HK-2 (cell line): ENCODE data around the gene WNT5B.

Experiments
- DNase-seq: peaks from one replicate; pipeline ENCODE4 v3.0.0-alpha.2; 2018; ENCODE audit not compliant: unreplicated experiment

Gene WNT5B

GRCh38 chr12:1651946-1652345 is 22.9 kb downstream of the WNT5B start:
- DNase-seq, result no peak

- DNase-seq, result no peak
Measured at GRCh38 chr12:1655225-1655788, 26.3 kb downstream of the WNT5B start.

- DNase-seq, result no peak
Measured at GRCh38 chr12:1656902-1657301, 27.9 kb downstream of the WNT5B start.

GRCh38 chr12:1657688-1658087 is 28.7 kb downstream of the WNT5B start:
- DNase-seq, result no peak

GRCh38 chr12:1660304-1661187 is 31.5 kb downstream of the WNT5B start:
- no peak for DNase-seq

GRCh38 chr12:1661553-1662335 is 32.7 kb downstream of the WNT5B start:
- peak; percentile 92 for DNase-seq

- no peak for DNase-seq
Measured at GRCh38 chr12:1662761-1663439, 33.9 kb downstream of the WNT5B start.

- DNase-seq, result no peak
Measured at GRCh38 chr12:1663440-1664132, 34.6 kb downstream of the WNT5B start.

GRCh38 chr12:1665366-1665765 is 36.3 kb downstream of the WNT5B start:
- no peak for DNase-seq

GRCh38 chr12:1666215-1666614 is 37.2 kb downstream of the WNT5B start:
- DNase-seq, result no peak

- DNase-seq, result no peak
Measured at GRCh38 chr12:1666685-1667162, 37.7 kb downstream of the WNT5B start.

GRCh38 chr12:1668833-1669543 is 40.0 kb downstream of the WNT5B start:
- DNase-seq, result no peak

GRCh38 chr12:1670358-1671268 is 41.6 kb downstream of the WNT5B start:
- no peak for DNase-seq

GRCh38 chr12:1676043-1676442 is 47.0 kb downstream of the WNT5B start:
- DNase-seq, result no peak

- no peak for DNase-seq
Measured at GRCh38 chr12:1680804-1681492, 51.9 kb downstream of the WNT5B start.

GRCh38 chr12:1681493-1681807 is 52.4 kb downstream of the WNT5B start:
- DNase-seq, result no peak

- DNase-seq, result no peak
Measured at GRCh38 chr12:1688086-1688710, 59.2 kb downstream of the WNT5B start.

- DNase-seq, result peak; percentile 96
Measured at GRCh38 chr12:1690578-1691122, 61.6 kb downstream of the WNT5B start, which contains the start of gene ADIPOR2. Gene ADIPOR2 (plus strand): TSS chr12:1691070. CDS start chr12:1754344, 63,274 bp downstream.
